ENCODE data around the gene FOXK2.
"Not testable (repeated sequence)": the region's sequence is repeated elsewhere in the genome, so short reads cannot be mapped to it uniquely, and the experiment has no call there.

DNA sequence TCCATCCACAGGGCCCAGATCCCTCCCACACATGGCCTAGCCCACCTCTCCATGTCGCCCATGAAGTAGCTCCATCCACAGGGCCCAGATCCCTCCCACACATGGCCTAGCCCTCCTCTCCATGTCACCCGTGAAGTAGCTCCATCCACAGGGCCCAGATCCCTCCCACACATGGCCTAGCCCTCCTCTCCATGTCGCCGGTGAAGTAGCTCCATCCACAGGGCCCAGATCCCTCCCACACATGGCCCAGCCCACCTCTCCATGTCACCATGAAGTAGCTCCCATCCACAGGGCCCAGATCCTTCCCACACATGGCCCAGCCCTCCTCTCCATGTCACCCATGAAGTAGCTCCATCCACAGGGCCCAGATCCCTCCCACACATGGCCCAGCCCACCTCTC lies 60.4 kb downstream of the FOXK2 start:
- TF ChIP-seq EMX1 (CRISPR knock-in tag; IDR thresholded peaks at IDR 0.05); TEAD4 (CRISPR knock-in tag; IDR thresholded peaks at IDR 0.05); ELF4 (CRISPR knock-in tag; IDR thresholded peaks at IDR 0.05; ENCODE audit: low read depth); NFE2L1 (CRISPR knock-in tag; IDR thresholded peaks at IDR 0.05); NR2C2 (CRISPR knock-in tag; IDR thresholded peaks at IDR 0.05); ETV6 (CRISPR knock-in tag; IDR thresholded peaks at IDR 0.05); SMAD4 (CRISPR knock-in tag; IDR thresholded peaks at IDR 0.05); ZNF416 (CRISPR knock-in tag; IDR thresholded peaks at IDR 0.05); ZNF232 (CRISPR knock-in tag; IDR thresholded peaks at IDR 0.05): not testable (repeated sequence)
- TF ChIP-seq, protein P1, sequence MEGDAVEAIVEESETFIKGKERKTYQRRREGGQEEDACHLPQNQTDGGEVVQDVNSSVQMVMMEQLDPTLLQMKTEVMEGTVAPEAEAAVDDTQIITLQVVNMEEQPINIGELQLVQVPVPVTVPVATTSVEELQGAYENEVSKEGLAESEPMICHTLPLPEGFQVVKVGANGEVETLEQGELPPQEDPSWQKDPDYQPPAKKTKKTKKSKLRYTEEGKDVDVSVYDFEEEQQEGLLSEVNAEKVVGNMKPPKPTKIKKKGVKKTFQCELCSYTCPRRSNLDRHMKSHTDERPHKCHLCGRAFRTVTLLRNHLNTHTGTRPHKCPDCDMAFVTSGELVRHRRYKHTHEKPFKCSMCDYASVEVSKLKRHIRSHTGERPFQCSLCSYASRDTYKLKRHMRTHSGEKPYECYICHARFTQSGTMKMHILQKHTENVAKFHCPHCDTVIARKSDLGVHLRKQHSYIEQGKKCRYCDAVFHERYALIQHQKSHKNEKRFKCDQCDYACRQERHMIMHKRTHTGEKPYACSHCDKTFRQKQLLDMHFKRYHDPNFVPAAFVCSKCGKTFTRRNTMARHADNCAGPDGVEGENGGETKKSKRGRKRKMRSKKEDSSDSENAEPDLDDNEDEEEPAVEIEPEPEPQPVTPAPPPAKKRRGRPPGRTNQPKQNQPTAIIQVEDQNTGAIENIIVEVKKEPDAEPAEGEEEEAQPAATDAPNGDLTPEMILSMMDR (IDR thresholded peaks at IDR 0.05) = not testable (repeated sequence)
- TF ChIP-seq, protein P2, sequence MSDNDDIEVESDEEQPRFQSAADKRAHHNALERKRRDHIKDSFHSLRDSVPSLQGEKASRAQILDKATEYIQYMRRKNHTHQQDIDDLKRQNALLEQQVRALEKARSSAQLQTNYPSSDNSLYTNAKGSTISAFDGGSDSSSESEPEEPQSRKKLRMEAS (CRISPR knock-in tag; IDR thresholded peaks at IDR 0.05) = not testable (repeated sequence)
- TF ChIP-seq, protein P3, sequence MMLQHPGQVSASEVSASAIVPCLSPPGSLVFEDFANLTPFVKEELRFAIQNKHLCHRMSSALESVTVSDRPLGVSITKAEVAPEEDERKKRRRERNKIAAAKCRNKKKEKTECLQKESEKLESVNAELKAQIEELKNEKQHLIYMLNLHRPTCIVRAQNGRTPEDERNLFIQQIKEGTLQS (CRISPR knock-in tag; conservative IDR thresholded peaks at IDR 0.05) = not testable (repeated sequence)
- TF ChIP-seq, protein P4, sequence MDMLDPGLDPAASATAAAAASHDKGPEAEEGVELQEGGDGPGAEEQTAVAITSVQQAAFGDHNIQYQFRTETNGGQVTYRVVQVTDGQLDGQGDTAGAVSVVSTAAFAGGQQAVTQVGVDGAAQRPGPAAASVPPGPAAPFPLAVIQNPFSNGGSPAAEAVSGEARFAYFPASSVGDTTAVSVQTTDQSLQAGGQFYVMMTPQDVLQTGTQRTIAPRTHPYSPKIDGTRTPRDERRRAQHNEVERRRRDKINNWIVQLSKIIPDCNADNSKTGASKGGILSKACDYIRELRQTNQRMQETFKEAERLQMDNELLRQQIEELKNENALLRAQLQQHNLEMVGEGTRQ (CRISPR knock-in tag; IDR thresholded peaks at IDR 0.05) = not testable (repeated sequence)
- TF ChIP-seq, protein P5, sequence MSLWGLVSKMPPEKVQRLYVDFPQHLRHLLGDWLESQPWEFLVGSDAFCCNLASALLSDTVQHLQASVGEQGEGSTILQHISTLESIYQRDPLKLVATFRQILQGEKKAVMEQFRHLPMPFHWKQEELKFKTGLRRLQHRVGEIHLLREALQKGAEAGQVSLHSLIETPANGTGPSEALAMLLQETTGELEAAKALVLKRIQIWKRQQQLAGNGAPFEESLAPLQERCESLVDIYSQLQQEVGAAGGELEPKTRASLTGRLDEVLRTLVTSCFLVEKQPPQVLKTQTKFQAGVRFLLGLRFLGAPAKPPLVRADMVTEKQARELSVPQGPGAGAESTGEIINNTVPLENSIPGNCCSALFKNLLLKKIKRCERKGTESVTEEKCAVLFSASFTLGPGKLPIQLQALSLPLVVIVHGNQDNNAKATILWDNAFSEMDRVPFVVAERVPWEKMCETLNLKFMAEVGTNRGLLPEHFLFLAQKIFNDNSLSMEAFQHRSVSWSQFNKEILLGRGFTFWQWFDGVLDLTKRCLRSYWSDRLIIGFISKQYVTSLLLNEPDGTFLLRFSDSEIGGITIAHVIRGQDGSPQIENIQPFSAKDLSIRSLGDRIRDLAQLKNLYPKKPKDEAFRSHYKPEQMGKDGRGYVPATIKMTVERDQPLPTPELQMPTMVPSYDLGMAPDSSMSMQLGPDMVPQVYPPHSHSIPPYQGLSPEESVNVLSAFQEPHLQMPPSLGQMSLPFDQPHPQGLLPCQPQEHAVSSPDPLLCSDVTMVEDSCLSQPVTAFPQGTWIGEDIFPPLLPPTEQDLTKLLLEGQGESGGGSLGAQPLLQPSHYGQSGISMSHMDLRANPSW (CRISPR knock-in tag; conservative IDR thresholded peaks at IDR 0.05; ENCODE audit: low read depth) = not testable (repeated sequence)

All from WTC11 (cell line).